Brain pericyte (primary cell): Measurements from ENCODE around the gene ZNF839.
"Not testable (repeated sequence)": the region's sequence is repeated elsewhere in the genome, so short reads cannot be mapped to it uniquely, and the experiment has no call there.

Source experiments
- DNase-seq: peaks from one replicate; pipeline ENCODE4 v3.0.0-alpha.2; 2012; ENCODE audit warnings: low read depth, low spot score

Gene ZNF839

GRCh38 chr14:102342238-102342637 is 22.7 kb downstream of the ZNF839 start:
- DNase-seq, result no peak

DNA sequence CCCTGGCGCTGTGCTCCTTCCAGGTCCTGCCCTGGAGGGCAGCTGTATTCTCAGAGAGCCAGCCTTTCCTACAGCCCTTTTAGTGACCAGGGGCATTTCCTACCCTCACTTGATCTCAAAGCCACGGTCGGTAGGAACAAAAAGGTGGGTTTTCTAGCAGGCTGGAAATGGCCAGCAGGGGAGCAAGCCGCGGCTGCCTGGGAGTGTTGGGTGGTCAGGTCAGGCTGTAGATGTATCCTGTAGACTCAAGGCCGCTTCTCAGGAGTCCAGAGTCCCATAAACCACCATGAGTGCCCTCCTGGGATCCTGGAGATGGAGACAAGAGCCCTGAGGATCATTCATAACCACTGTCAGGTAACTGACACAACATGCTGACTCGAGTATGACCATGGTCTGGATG is 24.5 kb downstream of the ZNF839 start:
- DNase-seq, result no peak

- no peak for DNase-seq
Observed at GRCh38 chr14:102344485-102344884, 24.9 kb downstream of the ZNF839 start.

DNA sequence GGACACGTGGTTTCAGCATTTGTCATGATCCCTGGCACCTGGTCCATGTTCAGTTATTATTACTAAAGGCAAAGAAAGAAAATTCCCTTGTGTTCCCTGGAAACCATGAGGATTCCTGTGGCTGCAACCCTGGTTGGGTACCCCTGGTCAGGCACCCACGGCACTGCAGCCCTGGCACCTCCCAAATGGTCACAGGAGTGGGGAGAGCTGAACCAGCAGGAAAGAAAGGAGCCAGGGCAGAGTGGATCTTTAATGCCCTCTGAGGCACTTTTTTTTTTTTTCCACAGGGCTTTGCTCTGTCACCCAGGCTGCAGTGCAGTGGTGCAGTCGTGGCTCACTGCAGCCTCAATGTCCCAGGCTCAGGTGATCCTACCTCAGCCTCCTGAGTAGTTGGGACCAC is 25.7 kb downstream of the ZNF839 start:
- DNase-seq, result no peak

DNA sequence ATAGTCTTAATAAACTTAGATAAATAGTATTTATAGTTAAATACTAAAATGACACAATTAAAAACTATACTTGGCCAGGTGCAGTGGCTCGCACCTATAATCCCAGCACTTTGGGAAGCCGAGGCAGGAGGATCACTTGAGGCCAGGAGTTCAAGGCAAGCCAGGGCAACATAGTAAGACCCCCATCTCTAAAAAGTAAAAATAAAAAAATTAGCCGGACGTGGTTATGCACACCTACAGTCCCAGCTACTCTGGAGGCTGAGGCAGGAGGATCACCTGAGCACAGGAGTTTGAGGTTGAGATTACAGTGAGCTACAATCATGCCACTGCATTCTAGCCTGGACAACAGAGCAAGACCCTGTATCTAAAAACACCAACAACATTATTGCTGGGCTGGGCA is 27.1 kb downstream of the ZNF839 start:
- DNase-seq, result no peak

DNA sequence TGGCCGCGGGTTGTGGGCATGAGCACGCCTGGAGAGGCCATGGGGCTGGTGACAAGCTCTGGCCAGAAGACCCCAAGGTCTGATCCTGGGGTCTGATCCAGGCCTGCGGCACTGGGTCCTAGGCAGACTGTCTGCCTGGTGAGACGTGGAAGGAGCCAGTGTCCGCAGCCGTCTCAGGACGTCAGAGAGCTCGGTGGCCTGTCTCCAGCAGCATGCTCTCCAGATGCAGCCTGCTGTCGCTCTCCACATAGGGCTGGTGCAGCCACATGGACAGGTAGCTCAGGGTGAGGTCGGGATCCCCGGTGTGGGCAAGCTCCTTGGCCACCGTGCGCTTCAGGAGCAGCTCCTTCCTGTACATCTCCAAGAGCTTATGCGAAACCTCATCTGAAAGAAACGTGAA is 28.8 kb downstream of the ZNF839 start:
- DNase-seq, result no peak

GRCh38 chr14:102351023-102351422 is 31.5 kb downstream of the ZNF839 start:
- no peak for DNase-seq

GRCh38 chr14:102351593-102351992 is 32.0 kb downstream of the ZNF839 start:
- not testable (repeated sequence) for DNase-seq

DNA sequence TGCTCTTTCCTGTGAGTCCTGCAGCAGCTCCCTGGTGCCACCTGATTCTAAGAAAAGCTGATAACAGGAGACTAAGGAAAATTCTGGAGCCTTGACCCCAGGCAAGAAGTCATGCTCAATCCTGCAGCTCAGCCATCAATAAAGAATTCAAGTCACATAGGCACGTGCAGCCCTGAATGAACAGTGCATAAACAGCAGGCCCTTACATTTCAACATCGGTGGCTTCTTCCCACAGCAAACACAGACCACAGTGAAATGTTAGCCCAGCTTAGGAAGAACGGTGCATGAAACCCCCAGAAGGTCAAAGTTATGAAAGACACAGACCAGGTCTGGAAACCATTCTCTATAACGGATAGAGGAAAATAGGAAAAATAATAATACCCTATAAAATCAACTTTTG is 32.7 kb downstream of the ZNF839 start:
- DNase-seq, result no peak

- DNase-seq, result no peak
Observed at GRCh38 chr14:102353126-102353619, 33.6 kb downstream of the ZNF839 start.

DNA sequence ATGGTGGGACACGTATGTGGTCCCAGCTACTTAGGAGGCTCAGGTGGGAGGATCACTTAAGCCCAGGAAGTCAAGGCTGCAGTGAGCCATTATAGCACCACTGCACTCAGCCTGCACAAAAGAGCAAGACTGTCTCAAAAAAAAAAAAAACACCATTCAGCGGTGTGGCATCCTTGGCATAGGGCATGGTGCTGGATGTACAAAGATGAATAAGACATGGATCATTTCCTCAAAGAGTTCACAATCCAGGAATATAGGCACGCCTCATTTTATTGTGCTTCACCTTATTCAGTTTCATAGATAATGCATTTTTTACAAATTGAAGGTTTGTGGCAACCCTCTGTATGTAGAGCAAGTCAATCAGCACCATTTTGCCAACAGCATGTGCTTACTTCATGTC is 36.7 kb downstream of the ZNF839 start:
- no peak for DNase-seq

- DNase-seq, result no peak
Observed at GRCh38 chr14:102359341-102359740, 39.8 kb downstream of the ZNF839 start.

DNA sequence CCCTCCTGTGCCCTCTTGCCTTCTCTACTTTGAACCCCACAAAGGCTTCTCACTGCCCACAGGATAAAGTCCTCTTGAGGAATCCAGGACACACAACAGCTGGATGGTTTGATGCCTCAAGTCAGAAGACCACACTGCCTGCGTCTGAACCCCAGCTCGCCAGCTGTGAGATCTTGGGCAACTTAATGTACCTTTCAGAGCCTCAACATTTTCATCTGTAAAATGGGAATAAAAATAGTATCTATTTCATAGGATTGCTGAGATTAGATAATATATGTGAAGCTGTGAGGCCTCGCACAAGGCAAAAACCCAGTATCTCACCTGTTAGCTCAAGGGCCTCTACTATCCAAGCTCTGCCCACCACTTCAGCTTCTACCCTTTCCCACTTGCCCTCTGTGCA is 40.8 kb downstream of the ZNF839 start:
- no peak for DNase-seq

GRCh38 chr14:102362084-102362483 is 42.5 kb downstream of the ZNF839 start:
- no peak for DNase-seq

DNA sequence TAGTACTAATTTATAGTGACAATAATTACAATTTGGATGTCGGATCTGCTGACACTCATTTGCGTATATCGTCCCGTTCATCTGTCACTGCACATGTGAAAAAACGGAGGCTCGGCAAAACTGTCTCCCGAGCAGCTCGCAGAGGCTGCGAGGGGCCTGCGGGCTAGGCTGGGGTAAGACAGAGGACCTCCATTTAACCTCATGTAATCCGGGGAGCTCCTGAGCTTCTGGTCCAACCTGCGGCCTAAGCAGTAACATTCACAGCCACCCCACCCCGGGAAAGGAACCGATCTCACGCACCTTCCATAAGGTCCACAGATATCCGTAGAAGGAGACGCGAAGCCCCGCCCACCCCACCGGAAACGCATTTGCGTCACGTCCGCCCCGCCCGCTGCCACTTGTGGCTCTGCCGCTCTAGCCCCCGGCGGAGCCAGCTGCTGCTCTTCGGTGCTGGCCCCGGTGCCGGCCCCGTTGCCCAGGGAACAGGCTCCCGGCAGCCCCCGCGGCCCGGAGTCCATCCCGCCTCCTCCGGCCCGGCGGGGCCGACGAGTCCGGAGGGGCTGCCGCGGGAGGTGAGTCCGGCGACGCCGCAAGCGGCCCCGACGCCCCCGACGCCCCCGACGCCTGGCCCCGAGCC is 43.1 kb downstream of the ZNF839 start, which contains the start of the genes CINP and TECPR2:
Gene CINP (minus strand): TSS at position 346 of the 637 bp plus-strand sequence. CDS start 39 bp downstream, at position 307.
Gene TECPR2 (plus strand): TSS at position 397 of the 637 bp plus-strand sequence. CDS start 13,781 bp downstream, outside the sequence.
- DNase-seq, result peak; percentile 83

DNA sequence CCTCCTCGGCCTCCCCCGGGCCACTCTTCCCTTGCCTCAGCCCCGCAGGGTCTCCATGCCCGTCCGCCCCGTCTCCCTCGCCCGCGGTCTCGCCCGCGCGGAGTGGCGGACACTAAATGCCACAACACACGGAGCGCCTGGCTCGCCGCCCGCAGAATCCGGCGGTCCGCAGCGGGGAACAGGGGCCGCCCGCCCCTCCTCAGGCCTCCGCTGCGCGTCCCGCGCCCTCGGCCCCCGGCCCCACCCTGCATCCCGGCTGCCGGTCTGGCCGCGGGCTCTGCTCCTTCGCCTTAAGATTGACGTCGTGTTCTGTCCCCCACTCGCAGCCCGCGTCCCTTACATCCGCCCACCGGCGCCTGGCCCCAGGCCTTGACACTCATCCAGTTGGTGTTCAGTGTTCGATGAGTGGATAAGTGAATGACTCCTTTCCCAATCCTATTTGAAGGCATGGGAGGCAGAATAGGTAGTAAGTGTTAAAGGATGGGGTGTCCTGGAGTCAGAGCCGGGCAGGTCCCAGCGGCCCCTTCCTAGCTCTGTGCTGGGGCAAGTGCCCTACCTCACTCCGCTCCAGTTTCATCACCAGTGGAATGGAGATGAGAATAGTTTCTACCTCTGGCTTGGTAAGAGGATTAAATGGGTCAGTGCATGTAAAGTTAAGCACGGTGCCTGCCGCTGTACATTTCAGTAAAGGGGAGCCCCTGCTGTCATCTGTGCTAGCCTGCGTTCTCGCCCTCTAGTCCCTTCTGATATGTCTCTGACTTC is 43.8 kb downstream of the ZNF839 start:
- no peak for DNase-seq

DNA sequence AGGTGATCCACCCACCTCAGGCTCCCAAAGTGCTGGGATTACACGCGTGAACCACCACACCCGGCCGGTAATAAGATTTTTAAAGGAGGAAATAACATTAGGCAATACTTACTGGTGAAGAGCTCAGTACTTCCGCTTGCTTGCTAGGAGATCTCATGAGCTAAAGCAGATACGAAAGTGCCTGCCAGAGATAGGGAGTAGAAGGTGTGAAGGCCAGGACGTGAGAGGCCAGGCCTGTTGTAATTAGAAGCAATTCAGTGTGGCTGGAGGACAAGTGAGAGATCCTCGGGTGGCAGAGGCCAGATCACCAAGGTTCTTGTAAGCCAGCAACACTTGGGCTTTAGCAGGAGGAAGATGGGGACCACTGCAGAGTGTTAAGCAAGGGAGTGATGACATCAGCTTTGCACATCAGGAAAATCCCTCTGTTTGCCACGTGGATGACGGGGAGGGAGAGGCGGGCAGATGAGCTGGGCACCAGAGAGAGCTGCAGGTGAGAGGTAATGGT is 50.8 kb downstream of the ZNF839 start:
- DNase-seq, result no peak

GRCh38 chr14:102371361-102371760 is 51.8 kb downstream of the ZNF839 start:
- no peak for DNase-seq

GRCh38 chr14:102373110-102373509 is 53.6 kb downstream of the ZNF839 start:
- no peak for DNase-seq

DNA sequence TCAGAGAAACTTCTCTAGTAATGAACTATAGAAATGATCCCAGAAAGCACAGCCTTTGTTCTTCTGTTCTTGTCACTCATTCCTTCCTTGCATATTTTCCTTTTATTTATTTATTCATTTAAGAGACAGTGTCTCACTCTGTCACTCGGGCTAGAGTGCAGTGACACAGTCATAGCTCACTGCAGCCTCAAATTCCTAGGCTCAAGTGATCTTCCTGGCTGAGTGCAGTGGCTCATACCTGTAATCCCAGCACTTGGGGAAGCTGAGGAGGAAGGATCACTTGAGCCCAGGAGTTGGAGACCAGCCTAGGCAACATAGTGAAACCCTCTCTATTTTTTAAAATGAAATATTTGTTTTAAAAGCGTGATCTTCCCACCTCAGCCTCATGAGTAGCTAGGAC is 54.7 kb downstream of the ZNF839 start:
- no peak for DNase-seq

DNA sequence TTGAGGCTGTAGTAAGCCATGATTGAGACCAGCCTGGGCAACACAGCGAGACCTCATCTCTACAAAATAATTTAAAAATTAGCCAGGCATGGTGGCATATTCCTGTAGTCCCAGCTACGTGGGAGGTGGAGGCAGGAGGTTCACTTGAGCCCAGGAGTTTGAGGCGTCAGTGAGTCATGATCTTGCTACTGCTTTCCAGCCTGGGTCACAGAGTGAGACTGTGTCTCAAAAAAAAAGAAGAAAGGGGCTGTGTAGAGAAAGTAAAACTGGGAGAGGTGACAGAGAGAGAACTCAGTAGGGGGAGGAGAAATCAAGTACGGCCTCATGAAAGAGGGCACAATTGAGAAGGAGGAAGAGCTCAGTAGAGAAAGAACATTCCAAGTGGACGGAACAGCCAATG is 55.6 kb downstream of the ZNF839 start:
- DNase-seq, result no peak

GRCh38 chr14:102377696-102378095 is 58.1 kb downstream of the ZNF839 start:
- DNase-seq, result no peak

GRCh38 chr14:102378830-102379229 is 59.3 kb downstream of the ZNF839 start:
- DNase-seq, result no peak
